Tibial artery (tissue), 4 donors: Measurements from ENCODE around the gene EXOSC1.
A peak's percentile ranks its signal among the peaks of the same experiment; 100 is the strongest.

Experiments
- DNase-seq, 2 donors: peaks; one replicate each; pipeline ENCODE4 v3.0.0-alpha.2; 2019
- H3K27ac ChIP-seq, 2 donors: fragments of 200-600 bp; sonication (generic) in 1 of 2; 1 replicate in 1 of 2; 2 replicates in 1 of 2; pipeline ENCODE4 v1.5.1; 2018 to 2019; ENCODE audit warnings: mild to moderate bottlenecking in 1 of 2
- H3K27me3 ChIP-seq, 2 donors: fragments of 200-600 bp; sonication (generic) in 1 of 2; one replicate each; pipeline versions ENCODE4 v1.5.1 to v1.6.0; 2016 to 2019
- H3K36me3 ChIP-seq, 3 donors: fragments of 200-600 bp; sonication (generic) in 2 of 3; one replicate each; pipeline ENCODE4 v1.5.1; 2016 to 2019; ENCODE audit warnings: mild to moderate bottlenecking in 2 of 3
- H3K4me1 ChIP-seq, 4 donors: fragments of 200-600 bp; sonication (generic) in 2 of 4; 1 replicate in 3 of 4; 2 replicates in 1 of 4; pipeline ENCODE4 v1.5.1; 2016 to 2019
- H3K4me3 ChIP-seq, 2 donors: fragments of 200-600 bp; sonication (generic) in 1 of 2; 1 replicate in 1 of 2; 2 replicates in 1 of 2; pipeline ENCODE4 v1.5.1; 2018 to 2019; ENCODE audit warnings: mild to moderate bottlenecking in 2 of 2
- H3K9me3 ChIP-seq, 3 donors: fragments of 200-600 bp; sonication (generic) in 1 of 3; one replicate each; pipeline ENCODE4 v1.5.1; 2016 to 2019
- intact Hi-C: fragments of 100-400 bp; cut with DNase I; formaldehyde crosslinking; loops from one replicate; pipeline ENCODE4 v1.15.0; 2023; ENCODE audit warnings: low total_unique reads
- TF ChIP-seq, protein P1 (sequence below), 2 experiments: fragments of 200-600 bp in 1 of 2; fragments of 450-650 bp in 1 of 2; IDR thresholded peaks; one replicate each; pipeline ENCODE4 v1.5.1; 2017 to 2019; ENCODE audit warnings: antibody characterized with exemption in 2 of 2, mild to moderate bottlenecking in 1 of 2, moderate library complexity in 1 of 2

Gene EXOSC1

DNA sequence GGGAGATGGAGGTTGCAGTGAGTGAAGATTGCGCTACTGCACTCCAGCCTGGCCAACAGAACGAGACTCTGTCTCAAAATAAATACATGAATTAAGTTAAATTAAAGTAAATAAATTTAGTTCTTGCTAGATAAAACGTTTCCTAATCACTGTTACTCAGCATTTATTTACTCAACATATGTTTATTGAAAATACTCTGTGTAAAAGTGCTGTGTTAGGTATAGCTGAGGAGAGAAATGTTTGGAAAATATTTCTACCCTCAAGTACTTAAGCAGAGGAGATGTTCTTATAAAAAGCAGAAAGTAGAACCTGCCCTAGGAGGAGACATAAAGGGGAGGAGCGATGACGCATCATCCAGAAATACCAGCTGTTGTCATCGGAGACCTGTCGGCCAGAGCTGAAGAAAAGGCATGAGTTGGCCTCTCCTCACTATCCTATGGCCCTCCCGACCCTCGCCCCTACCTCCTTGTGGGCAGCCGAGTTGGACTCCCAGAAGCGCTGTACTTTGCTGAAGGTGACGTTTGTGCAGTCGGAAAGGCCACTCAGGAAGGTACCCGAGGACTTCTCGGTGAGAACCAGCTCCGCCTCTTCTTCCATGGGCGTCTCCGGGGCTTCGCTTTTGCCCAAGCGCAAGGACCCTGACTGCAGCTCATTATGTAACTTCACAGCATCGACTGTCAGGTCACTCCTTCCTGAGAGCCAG, 45.8 kb downstream of the EXOSC1 start:
- peaks cover 0 to 23% (median 5%) of the 10 kb centered on the region in 3 donors for H3K36me3 ChIP-seq
- H3K27me3 ChIP-seq, result no peaks in the 10 kb centered on the region
- H3K9me3 ChIP-seq, result no peaks in the 10 kb centered on the region
- TF ChIP-seq, protein P1, sequence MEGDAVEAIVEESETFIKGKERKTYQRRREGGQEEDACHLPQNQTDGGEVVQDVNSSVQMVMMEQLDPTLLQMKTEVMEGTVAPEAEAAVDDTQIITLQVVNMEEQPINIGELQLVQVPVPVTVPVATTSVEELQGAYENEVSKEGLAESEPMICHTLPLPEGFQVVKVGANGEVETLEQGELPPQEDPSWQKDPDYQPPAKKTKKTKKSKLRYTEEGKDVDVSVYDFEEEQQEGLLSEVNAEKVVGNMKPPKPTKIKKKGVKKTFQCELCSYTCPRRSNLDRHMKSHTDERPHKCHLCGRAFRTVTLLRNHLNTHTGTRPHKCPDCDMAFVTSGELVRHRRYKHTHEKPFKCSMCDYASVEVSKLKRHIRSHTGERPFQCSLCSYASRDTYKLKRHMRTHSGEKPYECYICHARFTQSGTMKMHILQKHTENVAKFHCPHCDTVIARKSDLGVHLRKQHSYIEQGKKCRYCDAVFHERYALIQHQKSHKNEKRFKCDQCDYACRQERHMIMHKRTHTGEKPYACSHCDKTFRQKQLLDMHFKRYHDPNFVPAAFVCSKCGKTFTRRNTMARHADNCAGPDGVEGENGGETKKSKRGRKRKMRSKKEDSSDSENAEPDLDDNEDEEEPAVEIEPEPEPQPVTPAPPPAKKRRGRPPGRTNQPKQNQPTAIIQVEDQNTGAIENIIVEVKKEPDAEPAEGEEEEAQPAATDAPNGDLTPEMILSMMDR (IDR thresholded peaks at IDR 0.05), result no peak
- peak overlapping the region; percentile 74 to 78 for H3K27ac ChIP-seq
- intact Hi-C loops, result no loop called here
- peaks cover 0 to 16% (median 11%) of the 10 kb centered on the region in 4 donors for H3K4me1 ChIP-seq
- peak overlapping the region; percentile 72 to 80 for H3K4me3 ChIP-seq
- no peak for DNase-seq

DNA sequence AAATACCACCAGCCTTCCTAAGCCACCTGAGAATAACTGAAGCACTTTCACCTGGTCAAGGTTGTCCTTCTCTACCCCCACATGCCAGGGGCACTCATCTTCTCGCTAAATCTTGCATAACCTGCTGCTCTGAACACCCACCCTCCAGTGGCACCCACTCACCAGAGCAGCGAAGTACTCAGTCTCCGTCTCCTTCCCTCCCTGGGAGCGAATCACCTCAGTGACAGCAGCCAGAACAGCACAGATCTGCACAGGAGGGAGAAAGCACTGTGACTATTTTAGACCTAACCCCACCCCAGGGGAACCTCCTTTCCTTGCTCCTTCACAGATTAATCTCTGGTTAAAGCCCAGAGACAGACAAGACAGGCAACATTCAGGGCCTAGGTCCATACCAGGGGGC, 49.8 kb downstream of the EXOSC1 start:
- no peaks in the 10 kb centered on the region for H3K27me3 ChIP-seq
- intact Hi-C loops, result no loop called here
- no peak overlapping the region for H3K4me3 ChIP-seq
- no peaks in the 10 kb centered on the region for H3K9me3 ChIP-seq
- H3K27ac ChIP-seq, result no peak overlapping the region
- TF ChIP-seq, protein P1 (IDR thresholded peaks at IDR 0.05), result no peak
- peaks cover 0 to 12% (median 11%) of the 10 kb centered on the region in 4 donors for H3K4me1 ChIP-seq
- DNase-seq, result no peak
- peaks cover 6 to 60% (median 30%) of the 10 kb centered on the region in 3 donors for H3K36me3 ChIP-seq

DNA sequence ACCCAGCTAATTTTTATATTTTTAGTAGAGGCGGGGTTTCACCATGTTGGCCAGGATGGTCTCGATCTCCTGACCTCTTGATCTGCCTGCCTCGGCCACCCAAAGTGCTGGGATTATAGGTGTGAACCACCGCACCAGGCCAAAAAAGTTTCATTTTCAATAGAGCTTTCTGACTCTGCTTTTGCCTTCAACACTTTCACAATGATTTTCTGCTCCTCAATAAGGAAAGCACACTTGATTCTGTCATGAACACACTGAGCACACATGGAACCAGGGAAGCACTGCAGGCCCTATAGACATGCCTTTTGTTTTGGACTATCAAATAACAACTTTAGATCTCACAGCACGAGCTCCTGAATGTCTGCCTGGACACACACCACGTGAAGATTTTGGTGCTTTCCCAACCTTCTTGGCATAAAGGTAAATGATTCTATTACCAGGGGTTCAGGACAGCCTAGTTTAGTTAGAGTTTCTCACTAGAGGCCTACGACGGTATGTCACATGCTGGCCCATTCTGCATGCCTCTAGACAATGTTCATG, 52.7 kb downstream of the EXOSC1 start:
- Histone ChIP-seq H3K4me3 (no peak overlapping the region), H3K36me3 (peaks cover 31 to 89% (median 57%) of the 10 kb centered on the region in 3 donors), H3K27me3 (no peaks in the 10 kb centered on the region), H3K9me3 (no peaks in the 10 kb centered on the region), H3K27ac (no peak overlapping the region), H3K4me1 (no peaks in the 10 kb centered on the region)
- intact Hi-C loops, result no loop called here
- no peak for DNase-seq
- TF ChIP-seq, protein P1 (IDR thresholded peaks at IDR 0.05), result no peak

DNA sequence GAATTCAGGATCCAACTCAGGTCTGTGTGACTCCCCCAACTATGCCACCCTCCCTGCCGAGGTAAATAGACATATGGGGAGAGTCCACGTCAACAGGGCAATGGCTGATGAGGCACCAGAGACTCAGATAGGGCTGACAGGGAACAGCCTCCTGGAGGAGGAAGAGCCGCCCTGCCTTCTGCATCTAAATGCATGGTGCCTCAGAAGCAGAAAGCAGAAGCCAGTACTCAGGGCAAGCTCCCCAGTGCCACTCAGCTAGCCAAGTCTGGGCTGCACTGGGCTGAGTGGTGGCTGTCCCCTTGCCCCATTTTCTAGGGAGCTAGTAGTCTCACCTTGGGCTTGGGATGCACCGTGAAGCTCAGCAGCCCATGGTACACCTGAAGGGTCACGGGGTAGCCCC, 55.7 kb downstream of the EXOSC1 start:
- Histone ChIP-seq H3K4me1 (no peaks in the 10 kb centered on the region), H3K4me3 (no peak overlapping the region), H3K36me3 (peaks cover 41 to 94% (median 76%) of the 10 kb centered on the region in 3 donors), H3K27me3 (no peaks in the 10 kb centered on the region), H3K27ac (no peak overlapping the region), H3K9me3 (no peaks in the 10 kb centered on the region)
- intact Hi-C loops, result no loop called here
- DNase-seq, result no peak
- TF ChIP-seq, protein P1 (IDR thresholded peaks at IDR 0.05), result no peak

DNA sequence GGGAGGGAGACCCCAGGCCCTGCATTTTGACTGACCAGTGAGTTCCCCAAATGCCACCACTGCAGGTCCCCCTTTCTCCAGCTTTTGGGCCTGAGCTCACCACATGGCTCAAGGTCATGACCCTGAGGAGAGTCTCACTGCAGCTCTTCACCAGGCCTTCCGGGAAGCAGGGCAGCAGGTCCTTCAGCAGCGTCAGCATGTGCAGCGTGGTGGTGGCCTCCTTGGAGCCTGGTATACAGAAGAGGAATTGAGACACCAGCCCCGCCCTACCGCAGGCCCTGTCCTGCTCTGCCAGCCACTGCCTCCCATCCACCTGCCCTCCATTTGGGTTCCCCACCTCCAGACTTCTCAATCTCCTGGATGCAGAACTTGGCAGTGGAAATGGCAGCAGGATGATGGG, 57.7 kb downstream of the EXOSC1 start:
- peak in 1 of 2 donors; percentile 39 for DNase-seq
- no peaks in the 10 kb centered on the region for H3K4me1 ChIP-seq
- intact Hi-C loops, result no loop called here
- H3K4me3 ChIP-seq, result no peak overlapping the region
- H3K9me3 ChIP-seq, result no peaks in the 10 kb centered on the region
- H3K27me3 ChIP-seq, result no peaks in the 10 kb centered on the region
- TF ChIP-seq, protein P1 (IDR thresholded peaks at IDR 0.05), result no peak
- peaks cover 41 to 96% (median 68%) of the 10 kb centered on the region in 3 donors for H3K36me3 ChIP-seq
- no peak overlapping the region for H3K27ac ChIP-seq
